Fibroblast of lung (primary cell): ENCODE data around the gene SPATA33.

ENCODE experiments used
- EZH2 ChIP-seq: IDR thresholded peaks from 2 replicates; pipeline ENCODE4 v1.5.1; 2012; ENCODE audit warnings: low read length, control low read depth, mild to moderate bottlenecking; ENCODE audit errors: missing control alignments
- TF ChIP-seq, protein P1 (sequence below), 2 donors: IDR thresholded peaks in 1 of 2; conservative IDR thresholded peaks in 1 of 2; 1 replicate in 1 of 2; 2 replicates in 1 of 2; pipeline ENCODE4 v1.5.1; 2011 to 2012; ENCODE audit warnings: low read length in 2 of 2, control low read depth in 1 of 2, inconsistent platforms in 1 of 2, low read depth in 1 of 2, mild to moderate bottlenecking in 1 of 2

DNA sequence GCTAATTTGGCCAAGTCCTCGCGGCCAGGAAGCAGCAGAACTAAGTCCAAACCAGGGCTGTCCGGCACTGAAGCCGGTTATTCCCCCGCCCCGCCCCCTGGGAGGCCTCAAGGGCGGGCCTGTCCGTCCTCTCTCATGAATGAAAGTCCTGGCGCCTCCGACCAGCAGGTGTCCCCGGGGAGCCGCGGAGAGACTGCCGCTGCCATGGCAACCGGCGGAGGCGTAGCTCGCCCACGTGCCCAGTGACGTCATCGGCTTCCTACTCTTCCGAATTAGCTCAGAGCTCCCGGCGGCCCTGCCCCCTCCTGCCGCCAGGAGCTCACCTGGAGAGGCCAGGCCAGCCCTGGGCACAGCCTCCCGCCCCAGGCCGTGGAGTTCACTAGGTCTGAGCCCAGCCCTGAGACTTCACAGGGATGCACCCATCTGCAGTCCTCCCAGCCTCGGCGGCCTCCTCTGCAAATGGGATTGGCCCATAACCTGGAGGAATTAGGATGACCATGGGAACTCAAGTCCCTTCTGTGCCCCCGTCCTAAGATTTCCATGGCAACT lies 42.5 kb downstream of the SPATA33 start:
- TF ChIP-seq, protein P1, sequence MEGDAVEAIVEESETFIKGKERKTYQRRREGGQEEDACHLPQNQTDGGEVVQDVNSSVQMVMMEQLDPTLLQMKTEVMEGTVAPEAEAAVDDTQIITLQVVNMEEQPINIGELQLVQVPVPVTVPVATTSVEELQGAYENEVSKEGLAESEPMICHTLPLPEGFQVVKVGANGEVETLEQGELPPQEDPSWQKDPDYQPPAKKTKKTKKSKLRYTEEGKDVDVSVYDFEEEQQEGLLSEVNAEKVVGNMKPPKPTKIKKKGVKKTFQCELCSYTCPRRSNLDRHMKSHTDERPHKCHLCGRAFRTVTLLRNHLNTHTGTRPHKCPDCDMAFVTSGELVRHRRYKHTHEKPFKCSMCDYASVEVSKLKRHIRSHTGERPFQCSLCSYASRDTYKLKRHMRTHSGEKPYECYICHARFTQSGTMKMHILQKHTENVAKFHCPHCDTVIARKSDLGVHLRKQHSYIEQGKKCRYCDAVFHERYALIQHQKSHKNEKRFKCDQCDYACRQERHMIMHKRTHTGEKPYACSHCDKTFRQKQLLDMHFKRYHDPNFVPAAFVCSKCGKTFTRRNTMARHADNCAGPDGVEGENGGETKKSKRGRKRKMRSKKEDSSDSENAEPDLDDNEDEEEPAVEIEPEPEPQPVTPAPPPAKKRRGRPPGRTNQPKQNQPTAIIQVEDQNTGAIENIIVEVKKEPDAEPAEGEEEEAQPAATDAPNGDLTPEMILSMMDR (conservative IDR thresholded peaks at IDR 0.05 in 1 of 2, IDR thresholded peaks at IDR 0.05 in 1 of 2; ENCODE audit: low read depth in 1 of 2, low read length in 2 of 2), result peak; percentile 50 to 57
- no peak for TF ChIP-seq EZH2
